ENCODE results near the gene SLC25A27. TPM values are rescaled to one million over a fixed set of nuclear protein-coding genes. Genes with fewer than 3 reads are reported as not detected.

The SLC25A27 gene
- total RNA-seq, 2 donors from 2014 or later = 12.8 to 18.1 TPM

GRCh38 chr6:46704562-46704961 lies 51.8 kb downstream of the SLC25A27 start:
- Mint-ChIP-seq H3K9me3 (no peaks in the 10 kb centered on the region), H3K36me3 (ENCODE audit: low read depth) (no peaks in the 10 kb centered on the region), H3K27me3 (ENCODE audit: insufficient read depth) (peaks cover 6% of the 10 kb centered on the region), H3K4me3 (no peak overlapping the region), H3K27ac (no peak overlapping the region), H3K4me1 (no peaks in the 10 kb centered on the region)
- Histone ChIP-seq H3K27me3 (ENCODE audit: control insufficient read depth, insufficient read depth, low read length, poor library complexity, severe bottlenecking) (no peaks in the 10 kb centered on the region), H3K36me3 (ENCODE audit: control insufficient read depth, insufficient read depth, low read length) (no peaks in the 10 kb centered on the region), H3K27ac (ENCODE audit: low read depth, low read length) (no peak overlapping the region), H3K9me3 (ENCODE audit: control insufficient read depth, low read length) (no peaks in the 10 kb centered on the region), H3K4me3 (ENCODE audit: low read length) (no peak overlapping the region), H3K4me1 (ENCODE audit: control insufficient read depth, insufficient read depth, low read length) (no peaks in the 10 kb centered on the region), H3K9ac (ENCODE audit: extremely low read depth, low read length, poor library complexity, severe bottlenecking) (no peak overlapping the region)
- peak; percentile 26 for TF ChIP-seq CTCF (conservative IDR thresholded peaks at IDR 0.05)
- DNase-seq = no peak
- 53 to 64% methylated on average over 2 to 3 of the region's 3 CpGs for WGBS, 2 experiments (ENCODE audit: insufficient coverage in 1 of 2, insufficient read length in 1 of 2)

GRCh38 chr6:46706464-46706863 lies 53.7 kb downstream of the SLC25A27 start:
- Histone ChIP-seq H3K36me3 (ENCODE audit: control insufficient read depth, insufficient read depth, low read length) (no peaks in the 10 kb centered on the region), H3K4me3 (ENCODE audit: low read length) (no peak overlapping the region), H3K4me1 (ENCODE audit: control insufficient read depth, insufficient read depth, low read length) (no peaks in the 10 kb centered on the region), H3K9ac (ENCODE audit: extremely low read depth, low read length, poor library complexity, severe bottlenecking) (no peak overlapping the region), H3K27ac (ENCODE audit: low read depth, low read length) (no peak overlapping the region), H3K27me3 (ENCODE audit: control insufficient read depth, insufficient read depth, low read length, poor library complexity, severe bottlenecking) (peaks cover 4% of the 10 kb centered on the region), H3K9me3 (ENCODE audit: control insufficient read depth, low read length) (no peaks in the 10 kb centered on the region)
- Mint-ChIP-seq H3K27ac (no peak overlapping the region), H3K36me3 (ENCODE audit: low read depth) (no peaks in the 10 kb centered on the region), H3K9me3 (no peaks in the 10 kb centered on the region), H3K4me1 (no peaks in the 10 kb centered on the region), H3K27me3 (ENCODE audit: insufficient read depth) (peaks cover 6% of the 10 kb centered on the region), H3K4me3 (no peak overlapping the region)
- WGBS, 2 experiments (ENCODE audit: insufficient coverage in 1 of 2, insufficient read length in 1 of 2) = 80 to 100% methylated on average over 2 of the region's 2 CpGs
- TF ChIP-seq CTCF (conservative IDR thresholded peaks at IDR 0.05) = no peak
- no peak for DNase-seq

- Mint-ChIP-seq H3K36me3 (ENCODE audit: low read depth) (no peaks in the 10 kb centered on the region), H3K27ac (no peak overlapping the region), H3K27me3 (ENCODE audit: insufficient read depth) (no peaks in the 10 kb centered on the region), H3K4me1 (no peaks in the 10 kb centered on the region), H3K4me3 (no peak overlapping the region), H3K9me3 (no peaks in the 10 kb centered on the region)
- no peaks in the 10 kb centered on the region for H3K4me1 ChIP-seq (ENCODE audit: control insufficient read depth, insufficient read depth, low read length)
- no peak for TF ChIP-seq CTCF (conservative IDR thresholded peaks at IDR 0.05)
- H3K9ac ChIP-seq (ENCODE audit: extremely low read depth, low read length, poor library complexity, severe bottlenecking) = no peak overlapping the region
- peaks cover 4% of the 10 kb centered on the region for H3K27me3 ChIP-seq (ENCODE audit: control insufficient read depth, insufficient read depth, low read length, poor library complexity, severe bottlenecking)
- WGBS, 2 experiments (ENCODE audit: insufficient coverage in 1 of 2, insufficient read length in 1 of 2) = 57 to 83% methylated on average over 1 of the region's 1 CpG
- no peaks in the 10 kb centered on the region for H3K36me3 ChIP-seq (ENCODE audit: control insufficient read depth, insufficient read depth, low read length)
- H3K4me3 ChIP-seq (ENCODE audit: low read length) = no peak overlapping the region
- no peaks in the 10 kb centered on the region for H3K9me3 ChIP-seq (ENCODE audit: control insufficient read depth, low read length)
- DNase-seq = no peak
- H3K27ac ChIP-seq (ENCODE audit: low read depth, low read length) = no peak overlapping the region
Measured at GRCh38 chr6:46711491-46711890, 58.7 kb downstream of the SLC25A27 start.

Measured in endodermal cell (in vitro differentiated cells).